CD4-positive, CD25-positive, alpha-beta regulatory T cell (primary cell): Measurements from ENCODE around the gene ADD1. TPM values are rescaled to one million over a fixed set of nuclear protein-coding genes. Genes with fewer than 3 reads are reported as not detected.

Experiments
- ATAC-seq, 2 donors: fragments of 150-1000 bp; cut with Tn5 transposase; one replicate each; pipeline ENCODE4 v1.10.0; 2021; ENCODE audit warnings: low read depth in 2 of 2, moderate number of reproducible peaks in 2 of 2, moderate library complexity in 1 of 2
- DNase-seq, 3 donors: peaks; one replicate each; pipeline versions ENCODE4 v3.0.0 to v3.0.0-alpha.2; 2012 to 2022; ENCODE audit warnings: mixed read lengths in 1 of 3
- H3K27ac ChIP-seq: one replicate; pipeline ENCODE4 v1.7.0; 2013; ENCODE audit warnings: mild to moderate bottlenecking, low read length; ENCODE audit not compliant: insufficient read depth, poor library complexity, severe bottlenecking
- H3K27me3 ChIP-seq: one replicate; pipeline ENCODE4 v1.7.0; 2013; ENCODE audit warnings: low read length; ENCODE audit not compliant: control insufficient read depth, insufficient read depth
- H3K36me3 ChIP-seq: one replicate; pipeline ENCODE4 v1.7.0; 2013; ENCODE audit warnings: mild to moderate bottlenecking, low read length, moderate library complexity; ENCODE audit not compliant: control insufficient read depth, insufficient read depth
- H3K4me1 ChIP-seq: 2 replicates; pipeline ENCODE4 v1.7.0; 2013; ENCODE audit warnings: mild to moderate bottlenecking, low read length; ENCODE audit not compliant: insufficient read depth, control insufficient read depth, poor library complexity, severe bottlenecking
- H3K4me3 ChIP-seq: one replicate; pipeline ENCODE4 v1.7.0; 2013; ENCODE audit warnings: low read depth, mild to moderate bottlenecking, low read length, moderate library complexity
- H3K9me3 ChIP-seq, 2 experiments: 1 replicate in 1 of 2; 2 replicates in 1 of 2; pipeline ENCODE4 v1.7.0; 2013; ENCODE audit warnings: low read length in 2 of 2, mild to moderate bottlenecking in 1 of 2, moderate library complexity in 1 of 2; ENCODE audit not compliant: control insufficient read depth in 2 of 2
- H3K27ac Mint-ChIP-seq, 3 donors: one replicate each; pipeline ENCODE4 v1.8.0; 2020 to 2022; ENCODE audit warnings: mild to moderate bottlenecking in 3 of 3, mixed read lengths in 3 of 3, moderate library complexity in 2 of 3
- H3K27me3 Mint-ChIP-seq: one replicate; pipeline ENCODE4 v1.8.0; 2022; ENCODE audit warnings: mild to moderate bottlenecking, mixed read lengths
- H3K36me3 Mint-ChIP-seq: one replicate; pipeline ENCODE4 v1.8.0; 2020; ENCODE audit warnings: mixed read lengths
- H3K4me1 Mint-ChIP-seq, 4 donors: one replicate each; pipeline ENCODE4 v1.8.0; 2020 to 2022; ENCODE audit warnings: mixed read lengths in 4 of 4, mild to moderate bottlenecking in 1 of 4
- H3K4me3 Mint-ChIP-seq, 4 donors: one replicate each; pipeline ENCODE4 v1.8.0; 2020 to 2022; ENCODE audit warnings: mild to moderate bottlenecking in 4 of 4, mixed read lengths in 4 of 4, moderate library complexity in 3 of 4
- H3K9me3 Mint-ChIP-seq, 7 donors: one replicate each; pipeline ENCODE4 v1.8.0; 2020 to 2022; ENCODE audit warnings: mixed read lengths in 7 of 7, mild to moderate bottlenecking in 3 of 7, moderate library complexity in 2 of 7
- polyA plus RNA-seq, 4 donors: library from polyadenylated mRNA; unstranded; fragments of 300-500 nt; fragmentation: Illumina TruSeq; gene quantifications; one replicate each; pipeline ENCODE4 v1.2.3, GENCODE V29; 2021
- total RNA-seq: library from RNA; stranded (reverse); gene quantifications from one replicate; pipeline ENCODE4 v1.2.3, GENCODE V29; 2022

Gene ADD1
- total and polyA plus RNA-seq, 5 donors from 2014 or later = 142 to 242 (median 146) TPM

DNA sequence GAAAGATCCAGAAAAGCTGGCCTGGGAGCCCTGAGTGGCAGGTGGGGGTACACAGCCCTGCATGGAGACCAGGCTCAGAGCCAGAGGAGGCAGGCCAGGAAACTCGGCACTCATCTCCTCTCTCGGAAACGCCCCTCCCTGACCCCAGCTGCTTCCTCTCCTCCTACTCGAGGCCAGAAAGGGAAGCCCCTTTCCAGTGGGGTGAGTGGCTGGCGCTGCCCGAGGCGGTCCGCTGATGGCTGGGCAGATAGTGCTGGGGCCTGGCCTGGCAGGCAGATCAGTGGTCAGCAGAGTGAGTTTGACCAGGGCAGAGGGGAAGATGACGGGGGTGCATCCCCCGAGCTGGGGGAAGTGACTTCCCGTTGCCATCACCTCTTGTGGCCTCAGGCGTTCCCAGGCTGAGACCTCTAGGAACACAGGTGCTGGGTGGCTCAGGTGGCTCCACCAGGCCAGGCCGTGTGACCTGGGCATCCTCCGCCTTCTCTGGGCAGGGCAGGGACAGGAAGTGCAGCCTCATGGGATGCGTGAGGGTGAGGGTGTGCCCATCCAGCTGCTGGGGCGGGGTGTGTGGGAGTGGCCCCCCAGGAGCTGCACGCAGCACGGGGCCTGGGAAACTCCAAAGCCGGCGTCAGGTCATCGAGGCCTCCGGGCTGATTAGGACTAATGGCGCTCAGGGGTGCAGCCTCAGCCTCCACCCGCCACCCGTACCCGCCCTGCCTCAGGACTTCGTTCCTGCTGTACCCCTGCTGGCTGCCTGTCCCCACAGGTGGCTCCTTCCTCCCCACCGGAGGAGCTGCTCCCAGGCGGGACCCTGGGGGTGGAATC, 45.0 kb upstream of the ADD1 start:
- ATAC-seq = peak; percentile 47 to 52
- H3K27me3 Mint-ChIP-seq = no peaks in the 10 kb centered on the region

DNA sequence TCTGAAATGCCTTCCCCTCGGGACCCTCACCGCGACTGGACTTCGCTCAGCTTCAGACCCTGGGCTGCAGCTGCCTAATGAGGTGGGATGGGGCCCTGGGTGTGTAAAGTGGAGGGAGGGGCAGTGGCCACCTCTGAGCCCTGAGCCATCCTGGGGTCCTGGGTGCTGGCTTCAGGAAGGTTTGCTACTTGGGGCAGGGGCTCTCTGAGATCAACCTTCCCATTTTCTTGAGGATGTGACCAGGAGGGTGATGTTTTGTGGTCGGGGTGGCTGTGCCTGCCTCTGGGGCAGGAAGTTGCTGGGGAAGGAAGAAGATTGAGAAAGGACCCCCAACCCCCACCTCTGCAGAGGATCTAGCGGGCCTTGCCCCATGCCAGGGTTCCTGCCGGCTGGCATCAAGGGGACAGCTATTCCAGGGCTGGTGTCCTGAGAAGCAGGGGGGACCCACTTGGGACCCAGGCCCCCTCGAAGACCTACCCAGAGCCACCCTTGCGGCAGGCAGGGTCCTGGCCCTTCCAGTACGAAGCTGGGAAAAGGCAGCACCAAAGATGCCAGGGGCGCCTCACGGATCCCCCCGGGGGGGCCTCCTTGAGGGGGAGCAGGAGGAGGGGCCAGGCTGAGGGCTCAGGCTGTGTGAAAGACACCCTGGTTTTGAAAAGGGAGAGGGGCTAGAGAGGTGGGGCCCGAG, 44.3 kb upstream of the ADD1 start:
- Histone ChIP-seq H3K36me3 (no peaks in the 10 kb centered on the region), H3K27me3 (no peaks in the 10 kb centered on the region), H3K9me3 (no peaks in the 10 kb centered on the region), H3K27ac (peak overlapping the region; percentile 81), H3K4me3 (peak overlapping the region; percentile 13), H3K4me1 (peaks cover 59% of the 10 kb centered on the region)
- no peaks in the 10 kb centered on the region for H3K27me3 Mint-ChIP-seq
- no peak for ATAC-seq
- peaks cover 0 to 66% (median 29%) of the 10 kb centered on the region in 4 donors for H3K4me1 Mint-ChIP-seq
- peaks cover 0 to 2% (median 0%) of the 10 kb centered on the region in 7 donors for H3K9me3 Mint-ChIP-seq
- DNase-seq = no peak
- peak overlapping the region; percentile 44 to 93 (median 69) for H3K27ac Mint-ChIP-seq
- H3K36me3 Mint-ChIP-seq = no peaks in the 10 kb centered on the region
- peak overlapping the region; percentile 81 to 89 (median 87) for H3K4me3 Mint-ChIP-seq

More for the DNA sequence above, 45.0 kb upstream of the ADD1 start:
- peak overlapping the region; percentile 81 to 89 (median 85) for H3K4me3 Mint-ChIP-seq
- peaks cover 0 to 74% (median 29%) of the 10 kb centered on the region in 4 donors for H3K4me1 Mint-ChIP-seq
- H3K36me3 Mint-ChIP-seq = no peaks in the 10 kb centered on the region
- Histone ChIP-seq H3K36me3 (no peaks in the 10 kb centered on the region), H3K27ac (peak overlapping the region; percentile 81), H3K27me3 (no peaks in the 10 kb centered on the region), H3K4me3 (peak overlapping the region; percentile 41), H3K4me1 (peaks cover 67% of the 10 kb centered on the region), H3K9me3 (no peaks in the 10 kb centered on the region)
- peak overlapping the region; percentile 91 to 96 (median 93) for H3K27ac Mint-ChIP-seq
- peak; percentile 43 to 73 (median 49) for DNase-seq
- H3K9me3 Mint-ChIP-seq = peaks cover 0 to 2% (median 0%) of the 10 kb centered on the region in 7 donors

DNA sequence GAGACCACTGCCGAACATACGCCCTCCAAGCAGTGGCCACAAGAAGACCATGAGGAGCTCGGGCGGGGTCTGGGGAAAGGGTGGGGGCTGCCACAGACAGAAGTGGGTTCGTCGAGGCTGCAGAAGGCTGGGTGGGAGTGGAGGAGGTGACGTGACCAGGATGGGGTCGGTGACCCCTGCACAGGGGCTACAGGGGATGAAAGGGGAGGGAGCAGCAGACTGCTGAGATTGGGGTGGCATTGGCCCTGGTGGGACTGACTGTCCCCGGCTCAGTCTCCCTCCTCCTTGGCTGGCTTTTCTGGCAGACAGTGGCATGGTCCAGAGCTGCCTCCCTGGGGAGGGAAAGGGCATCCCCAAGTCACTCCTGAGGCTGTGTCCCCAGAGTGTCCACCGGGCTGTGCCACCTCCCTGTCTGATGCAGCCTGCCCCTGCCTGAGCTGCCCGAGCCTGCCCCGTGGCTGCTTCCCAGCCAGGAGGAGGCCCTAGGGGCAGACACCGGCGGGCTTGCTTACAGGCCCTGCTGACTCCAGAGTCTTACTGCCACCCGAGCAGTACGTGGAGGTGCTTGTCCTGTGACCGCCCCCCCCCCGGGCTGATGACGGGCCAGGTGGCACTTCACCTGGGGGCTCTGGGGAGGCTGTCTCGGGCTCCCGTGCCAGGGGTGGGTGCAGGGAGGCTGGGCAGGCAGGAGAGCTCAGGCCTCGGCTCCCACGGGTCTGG, 43.5 kb upstream of the ADD1 start:
- Histone ChIP-seq H3K9me3 (no peaks in the 10 kb centered on the region), H3K4me1 (peaks cover 51% of the 10 kb centered on the region), H3K27ac (peak overlapping the region; percentile 81), H3K4me3 (no peak overlapping the region), H3K36me3 (no peaks in the 10 kb centered on the region), H3K27me3 (no peaks in the 10 kb centered on the region)
- Mint-ChIP-seq H3K36me3 (no peaks in the 10 kb centered on the region), H3K27me3 (no peaks in the 10 kb centered on the region), H3K9me3 (peaks cover 0 to 2% (median 0%) of the 10 kb centered on the region in 7 donors), H3K27ac (peak overlapping the region in 2 of 3 donors; percentile 32 to 93), H3K4me1 (peaks cover 0 to 58% (median 24%) of the 10 kb centered on the region in 4 donors), H3K4me3 (peak overlapping the region; percentile 81 to 89 (median 86))
- no peak for DNase-seq
- ATAC-seq = no peak

DNA sequence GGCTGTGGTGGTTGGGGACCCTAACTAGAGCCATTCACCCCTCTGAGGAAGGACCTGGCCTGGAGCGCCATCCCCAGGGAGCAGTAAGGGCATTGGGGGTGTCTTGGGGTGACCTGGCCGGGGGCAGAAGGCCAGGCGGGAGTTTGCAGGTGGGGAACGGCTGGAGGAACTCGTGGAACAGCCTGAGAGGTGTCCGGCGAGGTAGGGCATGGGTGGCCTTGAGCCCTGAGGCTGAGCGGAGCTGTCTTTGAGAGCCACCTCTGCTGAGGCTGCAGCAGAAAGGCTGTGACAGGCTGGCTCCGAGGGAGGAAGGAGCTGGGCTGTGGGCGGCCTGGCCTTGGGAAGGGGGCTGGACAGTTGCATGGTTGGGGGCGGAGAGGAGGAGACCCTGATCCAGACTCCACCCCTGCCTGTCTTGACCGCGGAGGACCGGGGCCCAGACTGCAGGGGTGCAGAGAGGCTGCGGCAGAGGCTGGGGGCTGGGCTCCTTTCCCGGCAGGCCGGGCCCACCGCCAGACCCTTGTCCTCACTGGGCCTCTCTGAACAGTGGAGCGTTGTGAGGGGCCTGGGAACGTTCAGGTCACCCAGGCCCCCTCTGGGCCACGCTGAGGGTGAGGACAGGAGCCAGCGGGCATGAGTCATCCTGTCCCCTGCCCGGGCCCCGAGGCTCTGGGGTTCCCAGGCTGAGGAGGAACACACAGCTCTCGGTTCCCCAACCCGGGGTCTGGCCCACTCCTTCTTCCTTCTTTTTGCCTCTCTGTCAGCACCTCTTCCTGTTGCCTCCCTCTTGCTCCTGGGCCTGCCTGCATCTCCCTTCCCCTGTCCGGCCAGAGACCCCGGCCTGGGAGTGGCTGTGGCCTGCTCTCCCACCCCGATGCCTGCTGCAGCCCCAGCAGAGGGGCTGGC, 42.7 kb upstream of the ADD1 start:
- Histone ChIP-seq H3K27me3 (no peaks in the 10 kb centered on the region), H3K4me3 (no peak overlapping the region), H3K9me3 (no peaks in the 10 kb centered on the region), H3K4me1 (peaks cover 48% of the 10 kb centered on the region), H3K27ac (peak overlapping the region; percentile 58), H3K36me3 (no peaks in the 10 kb centered on the region)
- peaks cover 0 to 1% (median 0%) of the 10 kb centered on the region in 7 donors for H3K9me3 Mint-ChIP-seq
- H3K27ac Mint-ChIP-seq = peak overlapping the region in 2 of 3 donors; percentile 71 to 89
- no peaks in the 10 kb centered on the region for H3K27me3 Mint-ChIP-seq
- no peaks in the 10 kb centered on the region for H3K36me3 Mint-ChIP-seq
- no peak for DNase-seq
- peak overlapping the region; percentile 63 to 83 (median 74) for H3K4me3 Mint-ChIP-seq
- peak; percentile 24 to 44 for ATAC-seq
- H3K4me1 Mint-ChIP-seq = peaks cover 0 to 50% (median 19%) of the 10 kb centered on the region in 4 donors

DNA sequence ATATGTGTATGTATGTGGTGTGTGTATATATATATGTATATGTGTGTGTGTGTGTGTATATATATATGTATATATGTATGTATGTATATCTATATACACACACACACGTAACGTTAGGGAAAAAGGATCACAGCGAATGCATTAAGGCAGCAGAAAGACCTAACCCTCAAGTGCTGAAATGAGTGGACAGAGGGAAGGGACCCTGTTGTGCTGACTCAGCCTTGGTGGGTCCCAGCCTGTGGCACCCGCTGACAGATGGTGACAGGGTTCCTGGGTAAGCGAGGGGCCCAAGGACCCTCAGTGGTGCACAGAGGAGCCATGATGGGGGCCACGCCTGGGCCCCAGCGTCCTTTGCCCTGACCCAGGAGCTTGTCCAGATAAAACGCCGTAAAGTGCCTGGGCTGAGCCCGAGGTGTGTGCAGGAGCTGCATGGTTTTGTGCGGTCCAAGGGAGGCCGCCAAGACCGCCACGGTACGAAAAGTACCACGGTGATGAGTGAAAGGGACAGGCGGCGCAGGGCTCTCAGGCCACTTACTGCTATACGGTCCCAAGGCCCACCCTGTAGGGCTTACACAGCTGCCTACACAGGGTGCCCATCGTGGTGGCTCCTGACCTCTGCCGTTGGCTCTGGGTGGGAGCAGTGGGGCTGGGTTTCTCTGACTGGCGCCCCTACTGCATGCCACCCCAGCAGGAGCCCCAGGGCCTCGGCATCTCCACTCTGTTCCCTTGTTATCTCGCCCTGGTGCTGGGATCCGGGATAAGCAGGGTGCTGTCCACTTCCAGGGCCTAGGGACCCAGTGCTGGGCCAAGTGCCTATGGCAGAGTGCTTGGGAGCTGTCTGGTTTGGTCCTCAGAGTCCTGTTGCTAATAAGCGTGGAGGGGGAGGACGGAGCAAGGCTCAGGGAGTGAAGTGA, 40.8 kb upstream of the ADD1 start:
- Histone ChIP-seq H3K27me3 (no peaks in the 10 kb centered on the region), H3K36me3 (no peaks in the 10 kb centered on the region), H3K4me3 (no peak overlapping the region), H3K9me3 (no peaks in the 10 kb centered on the region), H3K4me1 (peaks cover 40% of the 10 kb centered on the region), H3K27ac (no peak overlapping the region)
- no peak overlapping the region for H3K27ac Mint-ChIP-seq
- no peaks in the 10 kb centered on the region for H3K36me3 Mint-ChIP-seq
- no peak overlapping the region for H3K4me3 Mint-ChIP-seq
- no peaks in the 10 kb centered on the region for H3K9me3 Mint-ChIP-seq
- H3K27me3 Mint-ChIP-seq = no peaks in the 10 kb centered on the region
- H3K4me1 Mint-ChIP-seq = peaks cover 0 to 43% (median 17%) of the 10 kb centered on the region in 4 donors
- ATAC-seq = no peak
- DNase-seq = no peak

DNA sequence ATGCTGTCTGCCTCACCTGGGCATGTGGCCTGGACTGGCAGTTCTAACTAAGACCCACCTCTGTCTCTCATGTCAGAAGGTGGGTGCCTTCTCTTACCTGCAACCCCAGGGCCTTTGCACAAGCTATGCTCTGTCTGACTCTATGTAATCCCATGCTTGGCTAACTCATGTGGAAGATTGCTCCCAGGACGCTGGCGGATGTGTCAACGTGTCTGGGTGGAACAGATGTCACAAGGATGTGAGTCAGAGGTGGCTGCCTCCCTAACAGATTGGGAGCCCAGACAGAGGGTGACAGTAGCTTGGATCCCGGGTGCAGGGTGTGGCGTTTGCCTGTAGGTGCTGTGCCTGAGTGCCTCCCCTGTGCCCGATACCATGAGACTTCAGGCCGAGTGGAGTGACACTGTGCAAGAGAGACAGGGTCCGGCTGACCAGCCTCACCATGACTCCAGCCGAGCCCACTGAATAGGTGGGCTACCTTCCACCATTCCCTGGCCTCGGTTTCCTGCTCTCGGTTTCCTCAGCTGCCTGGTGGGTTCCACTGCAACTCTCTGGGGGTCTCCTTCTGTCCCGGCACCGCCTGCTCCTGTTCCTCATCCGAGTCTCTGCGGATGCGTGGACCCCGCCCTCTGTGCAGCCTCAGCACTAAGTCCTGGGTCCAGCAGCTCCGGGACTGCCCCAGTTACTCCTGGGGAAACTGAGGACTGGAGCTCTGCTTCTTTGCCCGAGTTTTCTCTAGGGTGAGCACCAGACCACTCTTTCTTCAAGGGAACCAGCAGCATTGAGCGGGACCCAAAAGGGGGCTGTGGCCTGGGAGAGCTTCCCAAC, 39.8 kb upstream of the ADD1 start:
- Mint-ChIP-seq H3K9me3 (no peaks in the 10 kb centered on the region), H3K27ac (no peak overlapping the region), H3K27me3 (no peaks in the 10 kb centered on the region), H3K4me1 (peaks cover 0 to 34% (median 10%) of the 10 kb centered on the region in 4 donors), H3K4me3 (no peak overlapping the region), H3K36me3 (no peaks in the 10 kb centered on the region)
- Histone ChIP-seq H3K9me3 (no peaks in the 10 kb centered on the region), H3K4me1 (peaks cover 30% of the 10 kb centered on the region), H3K36me3 (no peaks in the 10 kb centered on the region), H3K27ac (no peak overlapping the region), H3K27me3 (no peaks in the 10 kb centered on the region), H3K4me3 (no peak overlapping the region)
- ATAC-seq (no peak), DNase-seq (no peak)
